ENCODE results near the gene FOXJ1. TPM values are rescaled to one million over a fixed set of nuclear protein-coding genes. Genes with fewer than 3 reads are reported as not detected.

The FOXJ1 gene
- polyA plus RNA-seq, 2 of the 4 experiments (the other 2 are of a cell fraction), result 0.09 to 0.50 TPM

DNA sequence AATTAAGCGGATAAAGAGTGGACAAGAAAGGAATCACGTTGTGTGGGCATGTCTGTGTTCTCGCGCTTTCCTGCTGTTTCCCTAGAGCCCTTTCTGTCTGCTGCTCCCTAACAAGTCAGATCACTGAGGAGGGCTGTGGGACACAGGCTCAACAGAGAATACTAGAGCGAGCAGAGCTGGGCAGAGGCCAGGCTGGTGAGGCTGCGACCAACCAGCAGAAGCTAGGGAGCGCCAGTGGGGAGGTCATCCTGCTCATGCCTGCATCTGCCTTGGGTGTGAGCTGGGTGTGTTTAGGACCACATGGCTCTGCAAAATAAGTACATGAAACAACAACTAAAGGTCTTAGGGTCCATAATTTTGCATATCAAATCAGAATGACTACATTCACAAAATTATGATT, 11.5 kb upstream of the FOXJ1 start:
- DNase-seq (ENCODE audit: low read depth in 1 of 2, low spot score in 1 of 2), result no peak
- ChIA-PET CTCF (interaction anchor here (1.1 to 21.1 kb wide), 12 partner anchors 9 to 147 kb away, joined by 3 to 206 read pairs (median 5); partner anchors contain the start of gene FOXJ1), POLR2A (no interaction called here)
- H3K9me3 ChIP-seq, result no peaks in the 10 kb centered on the region
- H3K4me2 ChIP-seq, result no peak overlapping the region
- H3K4me1 ChIP-seq, result 0 out of 3 replicates have a peak, but pooled peaks cover 2% of the 10 kb centered on the region
- TF ChIP-seq, protein P1, sequence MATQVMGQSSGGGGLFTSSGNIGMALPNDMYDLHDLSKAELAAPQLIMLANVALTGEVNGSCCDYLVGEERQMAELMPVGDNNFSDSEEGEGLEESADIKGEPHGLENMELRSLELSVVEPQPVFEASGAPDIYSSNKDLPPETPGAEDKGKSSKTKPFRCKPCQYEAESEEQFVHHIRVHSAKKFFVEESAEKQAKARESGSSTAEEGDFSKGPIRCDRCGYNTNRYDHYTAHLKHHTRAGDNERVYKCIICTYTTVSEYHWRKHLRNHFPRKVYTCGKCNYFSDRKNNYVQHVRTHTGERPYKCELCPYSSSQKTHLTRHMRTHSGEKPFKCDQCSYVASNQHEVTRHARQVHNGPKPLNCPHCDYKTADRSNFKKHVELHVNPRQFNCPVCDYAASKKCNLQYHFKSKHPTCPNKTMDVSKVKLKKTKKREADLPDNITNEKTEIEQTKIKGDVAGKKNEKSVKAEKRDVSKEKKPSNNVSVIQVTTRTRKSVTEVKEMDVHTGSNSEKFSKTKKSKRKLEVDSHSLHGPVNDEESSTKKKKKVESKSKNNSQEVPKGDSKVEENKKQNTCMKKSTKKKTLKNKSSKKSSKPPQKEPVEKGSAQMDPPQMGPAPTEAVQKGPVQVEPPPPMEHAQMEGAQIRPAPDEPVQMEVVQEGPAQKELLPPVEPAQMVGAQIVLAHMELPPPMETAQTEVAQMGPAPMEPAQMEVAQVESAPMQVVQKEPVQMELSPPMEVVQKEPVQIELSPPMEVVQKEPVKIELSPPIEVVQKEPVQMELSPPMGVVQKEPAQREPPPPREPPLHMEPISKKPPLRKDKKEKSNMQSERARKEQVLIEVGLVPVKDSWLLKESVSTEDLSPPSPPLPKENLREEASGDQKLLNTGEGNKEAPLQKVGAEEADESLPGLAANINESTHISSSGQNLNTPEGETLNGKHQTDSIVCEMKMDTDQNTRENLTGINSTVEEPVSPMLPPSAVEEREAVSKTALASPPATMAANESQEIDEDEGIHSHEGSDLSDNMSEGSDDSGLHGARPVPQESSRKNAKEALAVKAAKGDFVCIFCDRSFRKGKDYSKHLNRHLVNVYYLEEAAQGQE (IDR thresholded peaks at IDR 0.05), result no peak
- TF ChIP-seq BHLHE40 (IDR thresholded peaks at IDR 0.05; ENCODE audit: low read depth, low read length) (no peak), HDAC2 (IDR thresholded peaks at IDR 0.05) (no peak), PHF8 (IDR thresholded peaks at IDR 0.05; ENCODE audit: borderline replicate concordance, low read depth) (no peak), CBX2 (IDR thresholded peaks at IDR 0.05; ENCODE audit: borderline replicate concordance, low read depth) (no peak)
- TF ChIP-seq, protein P2, sequence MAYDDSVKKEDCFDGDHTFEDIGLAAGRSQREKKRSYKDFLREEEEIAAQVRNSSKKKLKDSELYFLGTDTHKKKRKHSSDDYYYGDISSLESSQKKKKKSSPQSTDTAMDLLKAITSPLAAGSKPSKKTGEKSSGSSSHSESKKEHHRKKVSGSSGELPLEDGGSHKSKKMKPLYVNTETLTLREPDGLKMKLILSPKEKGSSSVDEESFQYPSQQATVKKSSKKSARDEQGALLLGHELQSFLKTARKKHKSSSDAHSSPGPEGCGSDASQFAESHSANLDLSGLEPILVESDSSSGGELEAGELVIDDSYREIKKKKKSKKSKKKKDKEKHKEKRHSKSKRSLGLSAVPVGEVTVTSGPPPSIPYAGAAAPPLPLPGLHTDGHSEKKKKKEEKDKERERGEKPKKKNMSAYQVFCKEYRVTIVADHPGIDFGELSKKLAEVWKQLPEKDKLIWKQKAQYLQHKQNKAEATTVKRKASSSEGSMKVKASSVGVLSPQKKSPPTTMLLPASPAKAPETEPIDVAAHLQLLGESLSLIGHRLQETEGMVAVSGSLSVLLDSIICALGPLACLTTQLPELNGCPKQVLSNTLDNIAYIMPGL (CRISPR knock-in tag; IDR thresholded peaks at IDR 0.05; ENCODE audit: borderline replicate concordance), result no peak
- TF ChIP-seq, protein P3, sequence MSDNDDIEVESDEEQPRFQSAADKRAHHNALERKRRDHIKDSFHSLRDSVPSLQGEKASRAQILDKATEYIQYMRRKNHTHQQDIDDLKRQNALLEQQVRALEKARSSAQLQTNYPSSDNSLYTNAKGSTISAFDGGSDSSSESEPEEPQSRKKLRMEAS (IDR thresholded peaks at IDR 0.05), result no peak
- no peak overlapping the region for H3K4me3 ChIP-seq
- WGBS (ENCODE audit: missing lambda C conversion rate), result 84% methylated on average over 7 of the region's 7 CpGs
- H3K27ac ChIP-seq, result no peak overlapping the region
- peak in 1 of 2 experiments; percentile 27; a peak in 2 of 6 replicates for ATAC-seq
- no peak for FAIRE-seq

DNA sequence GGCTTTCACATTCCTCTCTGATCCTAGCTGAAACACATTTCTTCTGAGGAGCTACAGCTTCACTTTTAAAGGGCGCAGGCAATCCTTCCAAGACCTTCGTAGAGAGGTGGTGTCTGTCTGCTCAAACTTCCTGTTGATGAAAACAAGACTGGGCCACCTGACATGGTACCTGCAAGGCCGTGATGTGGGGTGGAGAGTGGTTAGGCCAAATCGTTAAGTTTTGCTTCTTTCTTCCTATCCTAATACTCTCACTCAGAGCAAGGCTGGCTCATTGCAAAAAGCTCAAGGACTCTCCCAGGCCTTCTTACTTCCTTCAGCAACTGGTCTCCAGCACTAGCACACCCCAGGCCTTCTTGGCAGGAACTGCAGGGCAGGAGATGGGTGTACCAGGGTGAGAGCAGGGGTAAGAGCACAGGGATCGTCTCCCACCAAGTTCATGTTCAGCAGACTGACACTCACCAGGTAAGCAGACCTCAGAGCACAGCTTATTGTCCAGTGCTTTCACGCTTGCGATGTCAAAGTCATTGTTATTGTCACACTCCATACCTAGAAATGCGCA, 10.9 kb upstream of the FOXJ1 start:
- POLR2A ChIA-PET, result interaction anchor here (0.5 kb wide), 1 partner anchor 244 kb away, joined by 5 read pairs; no protein-coding TSS in a partner anchor
- DNase-seq (ENCODE audit: low read depth in 1 of 2, low spot score in 1 of 2) (no peak), FAIRE-seq (no peak)

More for the DNA sequence above, 10.9 kb upstream of the FOXJ1 start:
- Histone ChIP-seq H3K27ac (no peak overlapping the region), H3K4me3 (no peak overlapping the region), H3K4me2 (no peak overlapping the region), H3K4me1 (no peaks in the 10 kb centered on the region), H3K9me3 (no peaks in the 10 kb centered on the region)
- ATAC-seq, result no peak
- no peak for TF ChIP-seq TFCP2L1 (CRISPR knock-in tag; IDR thresholded peaks at IDR 0.05)
- TF ChIP-seq, protein P4, sequence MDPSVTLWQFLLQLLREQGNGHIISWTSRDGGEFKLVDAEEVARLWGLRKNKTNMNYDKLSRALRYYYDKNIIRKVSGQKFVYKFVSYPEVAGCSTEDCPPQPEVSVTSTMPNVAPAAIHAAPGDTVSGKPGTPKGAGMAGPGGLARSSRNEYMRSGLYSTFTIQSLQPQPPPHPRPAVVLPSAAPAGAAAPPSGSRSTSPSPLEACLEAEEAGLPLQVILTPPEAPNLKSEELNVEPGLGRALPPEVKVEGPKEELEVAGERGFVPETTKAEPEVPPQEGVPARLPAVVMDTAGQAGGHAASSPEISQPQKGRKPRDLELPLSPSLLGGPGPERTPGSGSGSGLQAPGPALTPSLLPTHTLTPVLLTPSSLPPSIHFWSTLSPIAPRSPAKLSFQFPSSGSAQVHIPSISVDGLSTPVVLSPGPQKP (IDR thresholded peaks at IDR 0.05; ENCODE audit: low read depth, low read length), result no peak
- TF ChIP-seq POLR2A (IDR thresholded peaks at IDR 0.05; ENCODE audit: low read length), result no peak
- TF ChIP-seq EP300 (IDR thresholded peaks at IDR 0.05), result no peak
- TF ChIP-seq, protein P5, sequence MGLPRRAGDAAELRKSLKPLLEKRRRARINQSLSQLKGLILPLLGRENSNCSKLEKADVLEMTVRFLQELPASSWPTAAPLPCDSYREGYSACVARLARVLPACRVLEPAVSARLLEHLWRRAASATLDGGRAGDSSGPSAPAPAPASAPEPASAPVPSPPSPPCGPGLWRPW (IDR thresholded peaks at IDR 0.05), result no peak
- no peak for TF ChIP-seq POLR2AphosphoS2 (conservative IDR thresholded peaks at IDR 0.05; ENCODE audit: low read length)
- TF ChIP-seq, protein P3 (IDR thresholded peaks at IDR 0.05), result no peak
- TF ChIP-seq, protein P6, sequence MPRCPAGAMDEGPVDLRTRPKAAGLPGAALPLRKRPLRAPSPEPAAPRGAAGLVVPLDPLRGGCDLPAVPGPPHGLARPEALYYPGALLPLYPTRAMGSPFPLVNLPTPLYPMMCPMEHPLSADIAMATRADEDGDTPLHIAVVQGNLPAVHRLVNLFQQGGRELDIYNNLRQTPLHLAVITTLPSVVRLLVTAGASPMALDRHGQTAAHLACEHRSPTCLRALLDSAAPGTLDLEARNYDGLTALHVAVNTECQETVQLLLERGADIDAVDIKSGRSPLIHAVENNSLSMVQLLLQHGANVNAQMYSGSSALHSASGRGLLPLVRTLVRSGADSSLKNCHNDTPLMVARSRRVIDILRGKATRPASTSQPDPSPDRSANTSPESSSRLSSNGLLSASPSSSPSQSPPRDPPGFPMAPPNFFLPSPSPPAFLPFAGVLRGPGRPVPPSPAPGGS (IDR thresholded peaks at IDR 0.05), result no peak
- no peak for TF ChIP-seq MYC (IDR thresholded peaks at IDR 0.05; ENCODE audit: borderline replicate concordance, low read length)
- TF ChIP-seq RCOR1 (IDR thresholded peaks at IDR 0.05; ENCODE audit: low read depth, low read length), result no peak
- no peak for TF ChIP-seq NPAS2 (CRISPR knock-in tag; IDR thresholded peaks at IDR 0.05; ENCODE audit: borderline replicate concordance)
- WGBS (ENCODE audit: missing lambda C conversion rate), result 85% methylated on average over 8 of the region's 8 CpGs
- CTCF ChIA-PET, result interaction anchor here (1.2 to 21.1 kb wide), 10 partner anchors 10 to 147 kb away, joined by 3 to 206 read pairs (median 8); no protein-coding TSS in a partner anchor
